ENCODE results near the gene CDKAL1.

- TF ChIP-seq CTCF (IDR thresholded peaks at IDR 0.05; ENCODE audit: low read depth, low read length) (no peak), EZH2phosphoT487 (IDR thresholded peaks at IDR 0.05; ENCODE audit: low read depth) (no peak)
Measured at GRCh38 chr6:20658516-20658915, 124.3 kb downstream of the CDKAL1 start.
